Spleen (tissue), 7 donors: Measurements from ENCODE around the gene LDHD.

Experiments used
- CTCF ChIP-seq, 11 experiments: fragments of 200-600 bp in 7 of 11; fragments of 450-650 bp in 4 of 11; sonication (generic) in 4 of 11; IDR thresholded peaks in 8 of 11; conservative IDR thresholded peaks in 3 of 11; 1 replicate in 7 of 11; 2 replicates in 4 of 11; pipeline versions ENCODE4 v1.4.0 to v1.8.0; 2016 to 2021; ENCODE audit warnings: antibody characterized with exemption in 11 of 11, inconsistent platforms in 4 of 11, mild to moderate bottlenecking in 1 of 11
- POLR2A ChIP-seq, 3 donors: fragments of 450-650 bp; IDR thresholded peaks; one replicate each; pipeline ENCODE4 v1.5.1; 2017; ENCODE audit warnings: antibody characterized with exemption in 3 of 3, mild to moderate bottlenecking in 1 of 3
- POLR2AphosphoS5 ChIP-seq, 3 donors: sonication (generic); formaldehyde crosslinking; IDR thresholded peaks; one replicate each; pipeline ENCODE4 v1.5.1; 2017; ENCODE audit warnings: antibody characterized with exemption in 3 of 3
- donor health status: DM: no; HTN: no; CAD: no; lungs with moderate emphysema.
- donor health status: DM: no; HTN: no; CAD: no.
- donor health status: DM: no; HTN: no; CAD: no.

- TF ChIP-seq CTCF (IDR thresholded peaks at IDR 0.05 in 8 of 11, conservative IDR thresholded peaks at IDR 0.05 in 3 of 11) (no peak), POLR2A (IDR thresholded peaks at IDR 0.05) (no peak), POLR2AphosphoS5 (IDR thresholded peaks at IDR 0.05) (no peak)
These were observed 17.4 kb downstream of the LDHD start for GRCh38 chr16:75099075-75099667.
